H9 (cell line): ENCODE results near the gene ALMS1. TPM values are rescaled to one million over a fixed set of nuclear protein-coding genes. Genes with fewer than 3 reads are reported as not detected.

Experiments
- DNase-seq: peaks from one replicate; pipeline ENCODE4 v3.0.0-alpha.2; 2017
- H2AFZ ChIP-seq: one replicate; pipeline ENCODE4 v1.6.1; 2013; ENCODE audit warnings: mild to moderate bottlenecking, low read length, control low read depth, moderate library complexity
- H2AK5ac ChIP-seq: 2 replicates; pipeline ENCODE4 v1.6.1; 2013; ENCODE audit warnings: low read length, control low read depth, mixed read lengths; ENCODE audit not compliant: insufficient read length
- H2BK120ac ChIP-seq: one replicate; pipeline ENCODE4 v1.6.1; 2013; ENCODE audit warnings: low read depth, mild to moderate bottlenecking, low read length, control low read depth, inconsistent platforms; ENCODE audit not compliant: poor library complexity, severe bottlenecking
- H2BK12ac ChIP-seq: 2 replicates; pipeline ENCODE4 v1.6.1; 2013; ENCODE audit warnings: low read length, control low read depth, mixed read lengths, low read depth; ENCODE audit not compliant: insufficient read length
- H2BK15ac ChIP-seq: 2 replicates; pipeline ENCODE4 v1.6.1; 2013; ENCODE audit warnings: low read depth, low read length, control low read depth
- H2BK20ac ChIP-seq: one replicate; pipeline ENCODE4 v1.6.1; 2013; ENCODE audit warnings: low read depth, mild to moderate bottlenecking, low read length, control low read depth, inconsistent platforms; ENCODE audit not compliant: poor library complexity, severe bottlenecking
- H2BK5ac ChIP-seq: 2 replicates; pipeline ENCODE4 v1.6.1; 2013; ENCODE audit warnings: low read length, control low read depth, mixed read lengths; ENCODE audit not compliant: insufficient read length
- H3K14ac ChIP-seq: 2 replicates; pipeline ENCODE4 v1.6.1; 2013; ENCODE audit warnings: low read length, control low read depth; ENCODE audit not compliant: insufficient read depth
- H3K18ac ChIP-seq: 2 replicates; pipeline ENCODE4 v1.6.1; 2013; ENCODE audit warnings: low read depth, mild to moderate bottlenecking, mixed read lengths, low read length, control low read depth; ENCODE audit not compliant: insufficient read length
- H3K23ac ChIP-seq: 2 replicates; pipeline ENCODE4 v1.6.1; 2013; ENCODE audit warnings: low read length, control low read depth, mixed read lengths, low read depth; ENCODE audit not compliant: insufficient read length
- H3K23me2 ChIP-seq: 2 replicates; pipeline ENCODE4 v1.6.1; 2013; ENCODE audit warnings: low read depth, mild to moderate bottlenecking, mixed read lengths, low read length, control low read depth; ENCODE audit not compliant: insufficient read length, poor library complexity, severe bottlenecking
- H3K27ac ChIP-seq: 2 replicates; pipeline ENCODE4 v1.5.1; 2013; ENCODE audit warnings: low read length, control low read depth, mixed read lengths, low read depth; ENCODE audit not compliant: insufficient read length
- H3K27me3 ChIP-seq: 2 replicates; pipeline ENCODE4 v1.6.1; 2013; ENCODE audit warnings: low read length, control low read depth, inconsistent platforms; ENCODE audit not compliant: insufficient read depth
- H3K4ac ChIP-seq: 2 replicates; pipeline ENCODE4 v1.6.1; 2013; ENCODE audit warnings: low read depth, mild to moderate bottlenecking, control low read depth, inconsistent platforms, low read length, moderate library complexity
- H3K4me1 ChIP-seq: 2 replicates; pipeline ENCODE4 v1.6.1; 2013; ENCODE audit warnings: low read length, control low read depth, inconsistent platforms; ENCODE audit not compliant: insufficient read depth
- H3K4me2 ChIP-seq: 2 replicates; pipeline ENCODE4 v1.6.1; 2013; ENCODE audit warnings: low read length, control low read depth, mixed read lengths; ENCODE audit not compliant: insufficient read length, insufficient read depth
- H3K56ac ChIP-seq: 2 replicates; pipeline ENCODE4 v1.6.1; 2013; ENCODE audit warnings: low read depth, mild to moderate bottlenecking, mixed read lengths, low read length, control low read depth; ENCODE audit not compliant: insufficient read length
- H3K79me1 ChIP-seq: 2 replicates; pipeline ENCODE4 v1.6.1; 2013; ENCODE audit warnings: low read depth, mild to moderate bottlenecking, moderate library complexity, low read length, control low read depth, inconsistent platforms; ENCODE audit not compliant: insufficient read depth, poor library complexity, severe bottlenecking
- H3K79me2 ChIP-seq: 2 replicates; pipeline ENCODE4 v1.6.1; 2013; ENCODE audit warnings: low read length, control low read depth, inconsistent platforms; ENCODE audit not compliant: insufficient read depth
- H3K9ac ChIP-seq: 2 replicates; pipeline ENCODE4 v1.6.1; 2013; ENCODE audit warnings: low read length, control low read depth, mixed read lengths; ENCODE audit not compliant: insufficient read length; ENCODE audit errors: extremely low read depth
- H3K9me3 ChIP-seq: one replicate; pipeline ENCODE4 v1.6.1; 2013; ENCODE audit warnings: low read depth, low read length, inconsistent platforms; ENCODE audit not compliant: control insufficient read depth
- H3T11ph ChIP-seq: one replicate; pipeline ENCODE4 v1.6.1; 2013; ENCODE audit warnings: mild to moderate bottlenecking, low read length, control low read depth, inconsistent platforms
- H4K20me1 ChIP-seq: one replicate; pipeline ENCODE4 v1.6.1; 2013; ENCODE audit not compliant: control insufficient read depth, insufficient read length, insufficient read depth
- H4K5ac ChIP-seq: 2 replicates; pipeline ENCODE4 v1.6.1; 2013; ENCODE audit warnings: low read depth, mild to moderate bottlenecking, mixed read lengths, low read length, control low read depth; ENCODE audit not compliant: insufficient read length
- H4K8ac ChIP-seq: replicated peaks from 2 replicates; pipeline ENCODE4 v1.6.1; 2013; ENCODE audit warnings: low read length, control low read depth, mixed read lengths, low read depth; ENCODE audit not compliant: insufficient read length
- H4K91ac ChIP-seq: 2 replicates; pipeline ENCODE4 v1.6.1; 2013; ENCODE audit warnings: low read depth, mild to moderate bottlenecking, moderate library complexity, mixed read lengths, low read length, control low read depth; ENCODE audit not compliant: insufficient read length
- H3K27ac Mint-ChIP-seq, 3 experiments: 2 replicates in 2 of 3; 3 replicates in 1 of 3; pipeline ENCODE4 v1.8.0; 2020 to 2021; ENCODE audit warnings: mixed read lengths in 3 of 3, mild to moderate bottlenecking in 1 of 3, moderate library complexity in 1 of 3
- H3K27me3 Mint-ChIP-seq: 2 replicates; pipeline ENCODE4 v1.8.0; 2021; ENCODE audit warnings: low read depth, mild to moderate bottlenecking, moderate library complexity, mixed read lengths
- H3K36me3 Mint-ChIP-seq, 3 experiments: 2 replicates in 2 of 3; 3 replicates in 1 of 3; pipeline ENCODE4 v1.8.0; 2020 to 2021; ENCODE audit warnings: low read depth in 3 of 3, mixed read lengths in 3 of 3; ENCODE audit not compliant: insufficient read depth in 1 of 3
- H3K4me1 Mint-ChIP-seq, 2 experiments: 2 replicates each; pipeline ENCODE4 v1.8.0; 2020; ENCODE audit warnings: mixed read lengths in 2 of 2
- H3K4me3 Mint-ChIP-seq, 2 experiments: 2 replicates in 1 of 2; 3 replicates in 1 of 2; pipeline ENCODE4 v1.8.0; 2020 to 2021; ENCODE audit warnings: mild to moderate bottlenecking in 2 of 2, mixed read lengths in 2 of 2, moderate library complexity in 1 of 2
- H3K9me3 Mint-ChIP-seq, 2 experiments: 2 replicates in 1 of 2; 3 replicates in 1 of 2; pipeline ENCODE4 v1.8.0; 2020; ENCODE audit warnings: mild to moderate bottlenecking in 2 of 2, mixed read lengths in 2 of 2, moderate library complexity in 1 of 2
- CTCF ChIP-seq: fragments of 200-600 bp; sonication (generic); conservative IDR thresholded peaks from 3 replicates; pipeline ENCODE4 v1.8.0; 2021; ENCODE audit warnings: antibody characterized with exemption, mild to moderate bottlenecking
- WGBS: extraction: QIAGEN DNeasy Blood & Tissue Kit; methylation state at CpG from one replicate; pipeline ENCODE4 v1.1.7; 2013; ENCODE audit warnings: missing lambda C conversion rate, low lambda C conversion rate, mixed read lengths; ENCODE audit not compliant: insufficient read length; ENCODE audit errors: extremely low coverage; 5-methylcytosine and 5-hydroxymethylcytosine counted together
- total RNA-seq: library from RNA; stranded (reverse); gene quantifications from 2 replicates; pipeline ENCODE4 v1.2.1, GENCODE V29; 2021

Gene ALMS1
- total RNA-seq, 1 experiment from 2014 or later, result 36.2 TPM

- no peak for DNase-seq
- Histone ChIP-seq H3K79me1 (peaks cover 5% of the 10 kb centered on the region), H3K18ac (no peak overlapping the region), H2BK12ac (no peak overlapping the region), H2BK15ac (no peak overlapping the region), H2BK20ac (no peak overlapping the region), H4K8ac (no peak overlapping the region), H3K27ac (no peak overlapping the region), H2AFZ (no peak overlapping the region), H4K20me1 (no peaks in the 10 kb centered on the region), H2BK120ac (no peak overlapping the region), H3K14ac (no peak overlapping the region), H3K23ac (no peak overlapping the region), H3K79me2 (peaks cover 9% of the 10 kb centered on the region; the same call in 1 of the 2 replicates), H3K23me2 (no peaks in the 10 kb centered on the region), H3K9me3 (no peaks in the 10 kb centered on the region), H3K4ac (no peak overlapping the region), H3T11ph (no peak overlapping the region), H3K4me2 (no peak overlapping the region), H3K4me1 (no peaks in the 10 kb centered on the region), H4K91ac (no peak overlapping the region), H3K9ac (no peak overlapping the region), H4K5ac (no peak overlapping the region), H2AK5ac (no peak overlapping the region), H3K56ac (no peak overlapping the region), H3K27me3 (no peaks in the 10 kb centered on the region), H2BK5ac (no peak overlapping the region)
- no peak overlapping the region for H3K27ac Mint-ChIP-seq
- WGBS, result no CpG with 5 or more reads among the region's 5 CpGs
- no peaks in the 10 kb centered on the region for H3K27me3 Mint-ChIP-seq
- H3K4me1 Mint-ChIP-seq, result no peaks in the 10 kb centered on the region
- peaks cover 5 to 24% of the 10 kb centered on the region in 2 experiments; a peak in 4 of 5 replicates for H3K9me3 Mint-ChIP-seq
- H3K4me3 Mint-ChIP-seq, result no peak overlapping the region
- peaks cover 33 to 42% (median 34%) of the 10 kb centered on the region in 3 experiments for H3K36me3 Mint-ChIP-seq
- TF ChIP-seq CTCF, result no peak
Measured at GRCh38 chr2:73404409-73404808, 18.8 kb downstream of the ALMS1 start.
